Dedifferentiated amniotic fluid mesenchymal stem cell (primary cell): ENCODE data around the gene LINGO1.

Source experiments
- DNase-seq: peaks from one replicate; pipeline ENCODE4 v3.0.0-alpha.2; 2016; ENCODE audit errors: extremely low spot score

The LINGO1 gene

GRCh38 chr15:77617476-77618230 lies 15.1 kb downstream of the LINGO1 start:
- DNase-seq: no peak

- no peak for DNase-seq
These were observed 16.6 kb downstream of the LINGO1 start for GRCh38 chr15:77616072-77616471.

GRCh38 chr15:77615472-77615871 lies 17.2 kb downstream of the LINGO1 start:
- DNase-seq: no peak

- no peak for DNase-seq
These were observed 18.4 kb downstream of the LINGO1 start for GRCh38 chr15:77614251-77614806.

- DNase-seq: no peak
These were observed 18.9 kb downstream of the LINGO1 start for GRCh38 chr15:77613814-77614213.

GRCh38 chr15:77612958-77613601 lies 19.6 kb downstream of the LINGO1 start:
- DNase-seq: no peak

DNA sequence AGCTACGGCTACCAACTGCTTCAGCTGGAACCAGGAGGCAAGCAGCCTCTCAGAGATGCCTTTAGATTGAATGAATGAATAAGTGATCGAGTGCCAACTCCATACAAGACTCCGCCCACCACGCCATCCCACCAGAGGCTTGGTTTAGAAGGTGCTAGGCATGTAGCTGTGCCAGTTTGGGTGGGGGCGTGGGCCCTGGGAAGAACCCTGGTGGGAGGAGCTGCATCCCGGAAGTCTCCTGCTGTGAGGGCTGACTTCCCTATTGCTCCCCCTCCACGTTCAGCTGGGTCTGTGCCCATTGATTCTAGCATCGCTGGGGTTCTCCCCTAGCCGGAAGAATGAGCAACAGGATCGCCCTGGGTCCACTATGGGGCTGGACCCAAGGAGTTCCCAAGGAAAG lies 20.9 kb downstream of the LINGO1 start:
- no peak for DNase-seq

- no peak for DNase-seq
These were observed 22.0 kb downstream of the LINGO1 start for GRCh38 chr15:77610731-77611130.

- no peak for DNase-seq
These were observed 23.2 kb downstream of the LINGO1 start for GRCh38 chr15:77609558-77609957.

GRCh38 chr15:77608774-77609173 lies 23.9 kb downstream of the LINGO1 start:
- no peak for DNase-seq

- DNase-seq: no peak
These were observed 24.8 kb downstream of the LINGO1 start for GRCh38 chr15:77607894-77608261.

DNA sequence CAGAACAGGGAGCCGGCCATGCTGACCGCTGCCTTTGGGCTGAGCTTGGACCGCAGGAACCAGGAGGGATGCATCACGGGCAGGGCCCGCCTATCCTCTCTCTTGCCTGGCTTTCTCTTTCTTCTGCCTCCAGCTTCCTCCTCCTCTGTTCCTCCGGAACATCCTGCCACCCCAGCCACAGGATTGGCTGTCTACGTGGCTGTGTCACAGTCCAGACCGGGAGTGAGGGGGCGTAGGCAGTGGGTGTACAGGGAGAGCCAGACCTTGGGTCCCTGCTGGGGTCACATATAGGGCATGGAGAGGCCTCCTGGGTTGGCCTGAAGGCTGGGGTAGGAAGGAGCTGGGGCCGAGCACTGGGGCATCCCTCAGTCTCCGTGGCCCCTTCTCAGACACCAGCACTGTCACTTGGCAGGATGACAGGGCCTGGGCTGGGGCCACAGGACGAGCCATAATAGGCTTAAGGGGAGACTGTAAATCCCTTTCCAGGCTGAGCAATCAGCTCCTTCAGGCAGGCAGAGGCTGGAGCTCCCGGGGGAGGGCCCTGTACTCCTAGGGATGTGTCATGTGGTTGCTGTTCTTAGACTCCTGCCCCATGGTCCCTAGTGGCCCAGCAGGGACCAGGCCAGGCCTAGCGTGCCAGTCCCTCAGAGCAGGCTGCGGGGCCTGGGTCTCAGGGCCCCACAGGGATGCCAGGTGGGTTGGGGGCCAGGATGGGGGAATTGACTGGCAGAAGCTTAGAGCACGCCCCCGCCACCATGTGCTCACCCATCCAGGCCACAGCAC lies 25.4 kb downstream of the LINGO1 start:
- no peak for DNase-seq

- DNase-seq: no peak
These were observed 26.3 kb downstream of the LINGO1 start for GRCh38 chr15:77606142-77607034.

GRCh38 chr15:77605547-77605946 lies 27.2 kb downstream of the LINGO1 start:
- DNase-seq: no peak

DNA sequence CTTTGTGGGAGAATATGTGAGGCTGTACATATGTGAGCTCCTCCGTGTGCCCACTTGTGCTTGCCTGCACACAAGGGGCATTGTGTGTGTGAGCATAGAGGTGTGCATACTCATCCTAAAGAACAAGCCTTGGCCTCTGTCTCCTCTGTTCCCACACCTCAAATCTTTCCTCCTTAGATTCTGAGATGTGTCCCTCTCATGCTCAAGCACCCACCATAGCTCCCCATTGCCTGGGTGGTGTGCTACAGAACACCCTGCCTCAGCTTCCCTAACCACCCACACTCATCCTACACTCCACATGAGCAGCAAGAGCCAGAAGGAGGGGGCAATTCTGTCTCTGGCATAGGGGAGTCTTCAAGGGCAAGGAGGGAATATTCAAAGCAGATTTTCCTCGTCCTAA lies 27.7 kb downstream of the LINGO1 start:
- no peak for DNase-seq

GRCh38 chr15:77603611-77604336 lies 28.9 kb downstream of the LINGO1 start:
- no peak for DNase-seq

GRCh38 chr15:77602800-77603199 lies 29.9 kb downstream of the LINGO1 start:
- no peak for DNase-seq

DNA sequence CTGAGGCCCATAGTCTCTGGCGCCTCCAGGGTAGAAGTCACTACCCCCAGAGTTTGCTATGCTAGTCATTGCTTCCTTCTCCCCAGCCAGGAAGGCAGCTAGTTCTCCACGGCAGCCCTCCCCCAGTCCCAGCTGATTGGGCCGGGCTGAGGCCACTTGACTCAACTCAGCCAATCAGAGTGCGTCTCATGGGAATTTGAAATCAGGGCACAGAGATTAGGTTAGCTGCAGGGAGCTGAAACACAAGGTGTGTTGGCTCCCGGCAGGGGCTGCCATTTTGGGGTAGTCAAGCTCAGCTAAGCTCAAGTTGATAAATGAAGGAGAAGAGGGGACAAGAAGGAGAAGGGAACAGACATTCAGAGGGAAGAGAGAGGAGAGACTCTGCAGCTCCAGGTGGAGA lies 32.8 kb downstream of the LINGO1 start:
- no peak for DNase-seq

DNA sequence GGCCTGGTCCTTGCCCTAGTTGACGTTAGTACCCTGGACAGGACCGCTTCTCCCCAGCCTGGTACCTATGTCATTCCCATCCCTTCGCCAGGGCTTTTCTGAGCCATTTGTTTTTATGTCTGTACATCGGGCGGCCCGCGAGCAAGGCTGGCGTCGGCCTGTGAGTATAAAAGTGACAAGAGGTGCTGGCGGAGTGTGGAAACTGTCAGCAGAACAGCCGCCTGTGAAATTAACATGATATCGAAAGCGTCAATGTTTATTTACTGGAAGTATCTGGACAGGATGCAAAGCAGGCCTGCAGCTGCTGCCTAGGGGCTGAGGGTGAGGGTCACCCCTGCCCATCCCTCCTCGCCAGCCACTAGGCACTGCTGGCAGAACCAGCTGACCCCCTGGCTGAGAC lies 33.4 kb downstream of the LINGO1 start:
- DNase-seq: no peak

DNA sequence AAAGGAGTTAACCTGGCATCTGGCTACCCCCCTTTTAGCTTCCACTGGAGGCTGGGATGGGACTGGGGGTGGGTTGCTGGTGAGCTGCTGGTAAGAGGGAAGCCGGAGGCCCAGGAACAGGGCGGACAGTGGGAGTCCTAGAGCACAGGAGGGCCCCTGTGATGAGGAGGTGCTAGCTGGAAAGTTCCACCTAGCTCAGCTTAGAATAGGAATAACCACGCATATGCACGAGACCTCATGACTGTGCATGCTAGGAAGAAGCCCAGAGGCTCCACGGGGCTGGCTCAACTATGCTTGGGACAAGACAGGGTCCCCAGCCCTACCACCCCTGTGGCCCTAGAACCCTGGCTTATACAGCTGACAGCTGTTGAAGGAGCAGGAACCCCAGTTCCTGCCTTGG lies 34.1 kb downstream of the LINGO1 start:
- DNase-seq: no peak
